Activated naive CD8-positive, alpha-beta T cell treated with anti-CD3 and anti-CD28 coated beads for 36 hours (primary cell): Measurements from ENCODE around the gene CEP128. TPM values are rescaled to one million over a fixed set of nuclear protein-coding genes. Genes with fewer than 3 reads are reported as not detected.

Experiments used
- DNase-seq: peaks from one replicate; pipeline ENCODE4 v3.0.0; 2021
- H3K27ac Mint-ChIP-seq: one replicate; pipeline ENCODE4 v1.8.0; 2022; ENCODE audit warnings: mild to moderate bottlenecking, moderate library complexity, mixed read lengths
- H3K27me3 Mint-ChIP-seq: one replicate; pipeline ENCODE4 v1.8.0; 2022; ENCODE audit warnings: mild to moderate bottlenecking, mixed read lengths
- H3K36me3 Mint-ChIP-seq: one replicate; pipeline ENCODE4 v1.8.0; 2021; ENCODE audit warnings: mild to moderate bottlenecking, mixed read lengths
- H3K4me1 Mint-ChIP-seq: one replicate; pipeline ENCODE4 v1.8.0; 2021; ENCODE audit warnings: mixed read lengths
- H3K4me3 Mint-ChIP-seq: one replicate; pipeline ENCODE4 v1.8.0; 2022; ENCODE audit warnings: mild to moderate bottlenecking, moderate library complexity, mixed read lengths
- H3K9me3 Mint-ChIP-seq: one replicate; pipeline ENCODE4 v1.8.0; 2022; ENCODE audit warnings: mixed read lengths
- total RNA-seq, 2 experiments: library from RNA; stranded (reverse); gene quantifications; one replicate each; pipeline ENCODE4 v1.2.3, GENCODE V29; 2021

Gene CEP128
- 10 to 100 TPM; 21.5 to 22.6 TPM for total RNA-seq

- peaks cover 4% of the 10 kb centered on the region for H3K9me3 Mint-ChIP-seq
- peaks cover 28% of the 10 kb centered on the region for H3K4me1 Mint-ChIP-seq
- peak within 1 kb of the TSS; percentile 90 for H3K4me3 Mint-ChIP-seq
- peak within 1 kb of the TSS; percentile 98 for H3K27ac Mint-ChIP-seq
- H3K27me3 Mint-ChIP-seq = no peaks in the 10 kb centered on the region
- DNase-seq = peak; percentile 86
- H3K36me3 Mint-ChIP-seq = no peaks in the 10 kb centered on the region
Observed at GRCh38 chr14:80941241-80942185, at the start of gene CEP128. Gene CEP128, minus strand, starts transcription at chr14:80941738.

- peak; percentile 8 for DNase-seq
- no peak overlapping the region for H3K4me3 Mint-ChIP-seq
- H3K36me3 Mint-ChIP-seq = no peaks in the 10 kb centered on the region
- H3K27ac Mint-ChIP-seq = no peak overlapping the region
- H3K27me3 Mint-ChIP-seq = peaks cover 24% of the 10 kb centered on the region
- H3K9me3 Mint-ChIP-seq = no peaks in the 10 kb centered on the region
- peaks cover 2% of the 10 kb centered on the region for H3K4me1 Mint-ChIP-seq
Observed at GRCh38 chr14:80988735-80989429, 47.3 kb upstream of the CEP128 start.

GRCh38 chr14:80988192-80988591 is 46.7 kb upstream of the CEP128 start:
- Mint-ChIP-seq H3K9me3 (no peaks in the 10 kb centered on the region), H3K4me1 (no peaks in the 10 kb centered on the region), H3K27me3 (peaks cover 24% of the 10 kb centered on the region), H3K4me3 (no peak overlapping the region), H3K27ac (no peak overlapping the region), H3K36me3 (no peaks in the 10 kb centered on the region)
- DNase-seq = no peak

GRCh38 chr14:80987235-80988032 is 45.9 kb upstream of the CEP128 start:
- Mint-ChIP-seq H3K27me3 (peaks cover 23% of the 10 kb centered on the region), H3K4me1 (no peaks in the 10 kb centered on the region), H3K9me3 (no peaks in the 10 kb centered on the region), H3K4me3 (no peak overlapping the region), H3K36me3 (no peaks in the 10 kb centered on the region), H3K27ac (no peak overlapping the region)
- peak; percentile 51 for DNase-seq

GRCh38 chr14:80982711-80983110 is 41.2 kb upstream of the CEP128 start:
- Mint-ChIP-seq H3K36me3 (no peaks in the 10 kb centered on the region), H3K27me3 (peaks cover 5% of the 10 kb centered on the region), H3K27ac (no peak overlapping the region), H3K4me3 (no peak overlapping the region), H3K4me1 (peaks cover 2% of the 10 kb centered on the region), H3K9me3 (no peaks in the 10 kb centered on the region)
- DNase-seq = no peak

- no peaks in the 10 kb centered on the region for H3K36me3 Mint-ChIP-seq
- no peak overlapping the region for H3K4me3 Mint-ChIP-seq
Observed at GRCh38 chr14:80981673-80982072, 40.1 kb upstream of the CEP128 start.

GRCh38 chr14:80981156-80981555 is 39.6 kb upstream of the CEP128 start:
- Mint-ChIP-seq H3K4me1 (peaks cover 2% of the 10 kb centered on the region), H3K4me3 (no peak overlapping the region), H3K27ac (no peak overlapping the region), H3K9me3 (no peaks in the 10 kb centered on the region), H3K27me3 (peaks cover 5% of the 10 kb centered on the region), H3K36me3 (no peaks in the 10 kb centered on the region)
- no peak for DNase-seq

More at GRCh38 chr14:80981673-80982072, 40.1 kb upstream of the CEP128 start:
- DNase-seq = no peak
- Mint-ChIP-seq H3K27ac (no peak overlapping the region), H3K9me3 (no peaks in the 10 kb centered on the region), H3K4me1 (peaks cover 2% of the 10 kb centered on the region), H3K27me3 (peaks cover 5% of the 10 kb centered on the region)

- DNase-seq = no peak
- no peak overlapping the region for H3K4me3 Mint-ChIP-seq
- no peaks in the 10 kb centered on the region for H3K36me3 Mint-ChIP-seq
- peaks cover 2% of the 10 kb centered on the region for H3K4me1 Mint-ChIP-seq
- no peaks in the 10 kb centered on the region for H3K9me3 Mint-ChIP-seq
- peaks cover 4% of the 10 kb centered on the region for H3K27me3 Mint-ChIP-seq
- no peak overlapping the region for H3K27ac Mint-ChIP-seq
Observed at GRCh38 chr14:80979951-80980350, 38.4 kb upstream of the CEP128 start.

- DNase-seq = no peak
- no peaks in the 10 kb centered on the region for H3K9me3 Mint-ChIP-seq
- H3K27ac Mint-ChIP-seq = no peak overlapping the region
- H3K36me3 Mint-ChIP-seq = no peaks in the 10 kb centered on the region
- peaks cover 14% of the 10 kb centered on the region for H3K27me3 Mint-ChIP-seq
- no peak overlapping the region for H3K4me3 Mint-ChIP-seq
- peaks cover 2% of the 10 kb centered on the region for H3K4me1 Mint-ChIP-seq
Observed at GRCh38 chr14:80978403-80978802, 36.9 kb upstream of the CEP128 start.

- DNase-seq = no peak
- H3K9me3 Mint-ChIP-seq = no peaks in the 10 kb centered on the region
- no peaks in the 10 kb centered on the region for H3K36me3 Mint-ChIP-seq
- peaks cover 2% of the 10 kb centered on the region for H3K4me1 Mint-ChIP-seq
- H3K27ac Mint-ChIP-seq = no peak overlapping the region
- peaks cover 21% of the 10 kb centered on the region for H3K27me3 Mint-ChIP-seq
- H3K4me3 Mint-ChIP-seq = no peak overlapping the region
Observed at GRCh38 chr14:80977221-80977620, 35.7 kb upstream of the CEP128 start.

GRCh38 chr14:80974679-80975078 is 33.1 kb upstream of the CEP128 start:
- H3K36me3 Mint-ChIP-seq = no peaks in the 10 kb centered on the region
- H3K4me1 Mint-ChIP-seq = peaks cover 2% of the 10 kb centered on the region

GRCh38 chr14:80973931-80974641 is 32.5 kb upstream of the CEP128 start:
- no peaks in the 10 kb centered on the region for H3K36me3 Mint-ChIP-seq
- no peak for DNase-seq
- H3K9me3 Mint-ChIP-seq = no peaks in the 10 kb centered on the region
- no peak overlapping the region for H3K27ac Mint-ChIP-seq
- peaks cover 21% of the 10 kb centered on the region for H3K27me3 Mint-ChIP-seq
- no peak overlapping the region for H3K4me3 Mint-ChIP-seq
- H3K4me1 Mint-ChIP-seq = peaks cover 2% of the 10 kb centered on the region

More at GRCh38 chr14:80974679-80975078, 33.1 kb upstream of the CEP128 start:
- H3K4me3 Mint-ChIP-seq = no peak overlapping the region
- H3K27me3 Mint-ChIP-seq = peaks cover 21% of the 10 kb centered on the region
- no peaks in the 10 kb centered on the region for H3K9me3 Mint-ChIP-seq
- no peak overlapping the region for H3K27ac Mint-ChIP-seq
- no peak for DNase-seq

- no peak for DNase-seq
- H3K36me3 Mint-ChIP-seq = no peaks in the 10 kb centered on the region
- H3K27ac Mint-ChIP-seq = no peak overlapping the region
- peaks cover 8% of the 10 kb centered on the region for H3K4me1 Mint-ChIP-seq
- H3K9me3 Mint-ChIP-seq = no peaks in the 10 kb centered on the region
- H3K4me3 Mint-ChIP-seq = no peak overlapping the region
- H3K27me3 Mint-ChIP-seq = peaks cover 6% of the 10 kb centered on the region
Observed at GRCh38 chr14:80965037-80965436, 23.5 kb upstream of the CEP128 start.

- peak; percentile 71 for DNase-seq
- Mint-ChIP-seq H3K36me3 (no peaks in the 10 kb centered on the region), H3K27me3 (peaks cover 30% of the 10 kb centered on the region), H3K4me3 (peak overlapping the region; percentile 23), H3K4me1 (peaks cover 48% of the 10 kb centered on the region), H3K9me3 (no peaks in the 10 kb centered on the region), H3K27ac (peak overlapping the region; percentile 80)
Observed at GRCh38 chr14:80959496-80959895, 18.0 kb upstream of the CEP128 start.
